ENCODE results near the gene KIAA1671.

Gene KIAA1671

GRCh38 chr22:24952837-24953383 lies 394 bp downstream of the KIAA1671 start:
- DNase-seq (ENCODE audit: low read depth in 3 of 3) = no peak

DNA sequence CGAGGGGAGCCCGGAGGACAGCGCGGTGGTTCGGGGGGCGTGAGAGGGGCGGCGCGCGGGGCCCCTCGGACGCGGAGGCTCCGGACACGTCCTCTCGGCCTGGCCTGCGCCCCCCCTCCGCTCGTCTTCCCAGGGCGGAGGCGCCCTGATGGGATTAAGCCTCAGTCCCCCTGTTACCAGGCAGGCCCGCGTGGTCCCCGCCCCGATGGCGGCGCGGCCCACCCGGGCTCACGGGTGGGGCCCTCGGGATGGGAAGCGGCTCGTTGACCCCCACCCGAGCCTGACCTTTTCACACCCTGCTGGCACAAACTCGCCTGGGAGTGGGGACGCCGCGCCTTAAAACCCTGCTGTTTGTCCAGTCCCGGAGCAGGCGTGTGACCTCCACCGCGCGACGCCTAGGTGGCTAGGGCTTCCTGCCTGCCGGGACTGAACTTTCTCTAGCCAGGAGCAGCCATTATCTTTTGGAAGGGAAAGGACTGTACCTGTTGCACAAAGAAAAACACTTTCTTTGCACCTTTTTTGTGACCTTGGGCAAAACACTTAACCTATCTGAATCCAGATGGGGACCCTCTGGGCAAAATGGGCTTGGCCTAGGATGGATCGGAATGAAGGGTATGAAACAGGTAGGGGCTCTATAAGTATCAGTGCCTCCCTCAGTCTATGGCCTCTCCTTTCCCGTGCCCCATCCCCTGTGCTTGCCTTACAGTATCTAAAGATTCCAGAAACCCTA lies 1.0 kb downstream of the KIAA1671 start:
- DNase-seq (ENCODE audit: low read depth in 3 of 3) = no peak

- DNase-seq (ENCODE audit: low read depth in 3 of 3) = no peak
Measured at GRCh38 chr22:24954114-24954463, 1.6 kb downstream of the KIAA1671 start.

DNA sequence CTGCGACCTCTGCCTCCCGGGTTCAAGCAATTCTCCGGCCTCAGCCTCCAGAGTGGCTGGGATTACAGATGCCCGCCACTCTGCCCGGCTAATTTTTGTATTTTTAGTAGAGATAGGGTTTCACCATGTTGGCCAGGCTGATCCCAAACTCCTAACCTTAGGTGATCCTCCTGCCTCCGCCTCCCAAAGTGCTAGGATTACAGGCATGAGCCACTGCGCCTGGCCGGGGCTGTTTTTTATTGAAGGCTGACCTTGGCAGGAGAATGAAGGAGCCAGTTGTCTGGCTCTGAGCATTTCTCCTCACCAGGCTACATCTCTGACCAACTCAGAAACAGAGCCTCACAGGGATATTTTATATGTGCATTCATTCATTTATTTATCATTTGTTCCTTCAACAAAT lies 2.3 kb downstream of the KIAA1671 start:
- DNase-seq (ENCODE audit: low read depth in 3 of 3) = no peak

DNA sequence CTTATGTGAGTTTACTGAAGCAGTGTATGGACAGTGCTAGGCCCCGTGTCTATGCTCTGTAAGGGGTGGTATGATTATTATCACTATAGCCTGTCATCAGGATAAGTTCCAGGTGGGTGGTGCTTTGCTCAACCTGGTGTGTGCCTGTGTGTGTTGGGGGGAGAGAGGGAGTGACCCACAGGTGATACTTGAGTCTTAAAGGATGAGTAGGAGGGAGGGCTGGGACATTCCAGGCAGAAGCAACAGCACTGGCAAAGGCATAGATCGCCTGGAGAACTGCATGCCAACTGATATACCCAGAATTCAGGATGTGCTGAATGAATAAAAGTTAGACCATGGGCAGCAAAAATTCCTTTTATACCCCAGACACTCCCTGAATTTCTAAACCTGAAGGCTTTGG lies 4.5 kb downstream of the KIAA1671 start:
- DNase-seq (ENCODE audit: low read depth in 3 of 3) = no peak

DNA sequence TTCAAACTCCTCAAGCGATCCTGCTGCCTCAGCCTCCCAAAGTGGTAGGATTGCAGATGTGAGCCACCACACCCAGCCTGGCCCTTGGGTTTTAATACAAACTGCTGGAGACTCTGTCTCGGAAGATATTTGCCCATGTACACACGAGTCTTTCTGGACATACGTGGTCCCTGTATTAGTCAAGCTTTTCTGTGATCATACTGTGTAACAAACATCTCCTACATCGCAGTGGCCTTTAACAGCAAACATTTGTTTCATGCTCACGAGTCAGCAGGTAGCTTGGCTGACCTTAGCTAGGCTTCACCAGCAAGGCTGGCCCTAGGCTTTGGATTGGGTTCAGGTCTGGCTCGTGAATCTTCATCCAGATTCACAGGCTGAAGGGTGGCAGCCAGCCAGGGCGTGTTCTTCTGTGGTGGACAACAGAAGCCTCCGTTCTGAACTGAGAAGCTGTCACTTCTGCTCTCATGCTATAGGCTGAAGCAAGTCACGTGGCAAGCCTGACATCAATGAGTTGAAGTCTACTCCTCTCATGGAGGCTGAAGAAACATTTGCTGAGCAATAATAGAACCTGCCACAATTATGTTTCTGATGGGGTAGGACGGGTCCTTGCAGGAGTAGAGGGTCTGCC lies 8.8 kb downstream of the KIAA1671 start:
- DNase-seq (ENCODE audit: low read depth in 3 of 3) = no peak

GRCh38 chr22:24962094-24962493 lies 9.6 kb downstream of the KIAA1671 start:
- no peak for DNase-seq (ENCODE audit: low read depth in 3 of 3)

GRCh38 chr22:24962835-24963234 lies 10.3 kb downstream of the KIAA1671 start:
- DNase-seq (ENCODE audit: low read depth in 3 of 3) = no peak

DNA sequence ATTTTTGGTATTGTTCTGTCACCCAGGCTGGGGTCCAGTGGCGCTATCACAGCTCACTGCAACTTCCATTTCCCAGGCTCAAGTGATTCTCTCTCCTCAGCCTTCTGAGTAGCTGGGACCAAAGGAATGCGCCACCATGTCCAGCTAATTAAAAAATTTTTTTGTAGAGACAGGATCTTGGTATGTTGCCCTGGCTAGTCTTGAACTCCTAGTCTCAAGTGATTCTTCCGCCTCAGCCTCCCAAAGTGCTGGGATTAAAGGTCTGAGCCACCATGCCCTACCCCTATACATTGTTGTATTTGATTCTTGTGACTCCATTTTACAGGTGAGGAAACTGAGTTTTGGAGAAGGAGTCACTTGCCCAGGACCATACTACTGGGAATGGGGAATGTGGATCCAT lies 11.9 kb downstream of the KIAA1671 start:
- no peak for DNase-seq (ENCODE audit: low read depth in 3 of 3)

DNA sequence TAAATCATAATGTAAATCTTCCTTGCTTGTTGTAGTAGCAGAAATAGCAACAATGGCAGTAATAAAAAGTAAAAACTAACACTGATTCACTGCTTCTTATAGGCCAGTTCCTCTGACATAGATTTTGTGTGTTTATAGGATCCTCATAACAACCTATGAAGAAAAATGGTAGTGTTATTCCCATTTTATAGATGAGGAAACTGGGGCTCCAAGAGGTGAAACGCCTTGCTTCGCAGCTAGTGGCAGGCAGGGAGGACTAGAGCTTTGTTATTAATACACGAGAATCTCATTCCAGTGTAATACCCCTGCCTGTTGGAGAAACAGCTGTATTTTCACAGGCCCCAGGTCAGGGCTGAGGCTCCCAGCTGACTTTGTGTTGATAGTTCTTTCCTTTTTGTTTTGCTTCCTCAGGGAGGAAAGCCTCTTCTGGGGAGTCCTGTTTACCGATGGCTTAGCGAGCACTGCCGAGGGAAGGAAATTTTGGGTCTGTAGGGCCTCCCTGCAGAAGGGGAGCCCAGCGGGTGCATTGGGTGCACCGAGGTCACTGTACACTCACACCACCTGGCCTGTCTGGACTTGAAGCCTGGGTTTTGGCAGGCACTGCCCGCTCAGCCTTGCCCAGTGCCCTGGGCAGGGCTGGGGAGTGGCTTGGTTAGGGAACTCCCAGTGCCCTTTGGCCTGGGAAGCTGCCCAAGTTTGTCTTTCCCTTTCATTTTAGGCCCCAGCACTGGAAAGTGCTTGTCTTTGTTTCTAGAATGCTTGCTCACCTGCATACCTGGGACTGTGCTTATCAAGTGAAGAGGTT lies 13.5 kb downstream of the KIAA1671 start:
- no peak for DNase-seq (ENCODE audit: low read depth in 3 of 3)

- DNase-seq (ENCODE audit: low read depth in 3 of 3) = no peak
Measured at GRCh38 chr22:24968066-24968561, 15.6 kb downstream of the KIAA1671 start.

DNA sequence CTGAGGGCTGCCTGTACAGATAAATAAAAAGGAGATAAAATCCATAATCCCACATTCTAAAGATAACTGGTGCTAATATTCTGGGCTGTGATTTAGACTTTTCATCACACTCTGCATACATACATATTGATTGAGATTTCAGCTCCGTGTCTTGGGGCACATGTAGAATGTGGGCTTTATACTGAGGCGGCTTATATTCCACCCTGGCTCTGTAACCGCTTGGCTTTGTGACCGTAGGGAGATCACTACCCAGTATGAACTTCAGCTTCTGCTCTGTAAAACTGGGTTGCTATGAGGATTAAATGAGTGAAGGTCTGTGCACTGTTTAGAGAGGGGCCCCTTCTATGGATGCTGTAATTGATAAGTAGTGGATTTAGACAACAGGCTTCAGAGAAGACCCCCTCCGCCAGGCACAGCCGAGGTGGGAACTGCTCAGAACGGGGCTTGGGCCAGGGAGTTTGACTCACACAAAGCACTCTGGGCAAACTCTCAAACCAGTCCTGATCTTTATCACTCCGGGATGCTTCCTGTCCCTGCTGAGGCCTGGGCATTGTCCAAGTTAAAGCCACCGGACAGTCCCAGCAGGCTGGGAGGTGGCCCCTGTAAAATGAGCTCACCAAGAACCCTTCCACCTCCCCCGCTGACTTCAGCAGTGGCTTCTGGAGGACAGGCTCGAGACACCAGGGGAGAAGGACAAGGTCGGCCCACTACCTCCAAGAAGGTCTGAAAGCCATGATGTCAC lies 17.2 kb downstream of the KIAA1671 start:
- no peak for DNase-seq (ENCODE audit: low read depth in 3 of 3)

DNA sequence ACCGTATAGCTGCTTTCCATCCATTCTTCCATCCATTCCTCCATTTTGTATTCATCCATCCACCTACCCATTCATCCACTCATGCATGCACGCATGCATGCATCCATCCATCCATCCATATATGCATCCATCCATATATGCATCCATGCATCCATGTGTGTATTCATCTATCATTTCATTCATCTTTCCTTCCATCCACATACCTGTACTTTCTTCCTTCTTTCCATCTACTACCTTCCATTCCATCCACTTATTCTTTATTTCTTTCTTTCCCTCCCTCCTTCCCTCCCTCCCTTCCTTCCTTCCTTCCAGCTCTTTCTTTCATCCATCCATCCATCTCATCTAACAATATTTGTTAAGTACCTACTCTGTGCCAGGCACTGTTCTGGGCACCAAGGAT lies 19.9 kb downstream of the KIAA1671 start:
- DNase-seq (ENCODE audit: low read depth in 3 of 3) = no peak

GRCh38 chr22:24973872-24974271 lies 21.4 kb downstream of the KIAA1671 start:
- no peak for DNase-seq (ENCODE audit: low read depth in 3 of 3)

- no peak for DNase-seq (ENCODE audit: low read depth in 3 of 3)
Measured at GRCh38 chr22:24975125-24975640, 22.7 kb downstream of the KIAA1671 start.

DNA sequence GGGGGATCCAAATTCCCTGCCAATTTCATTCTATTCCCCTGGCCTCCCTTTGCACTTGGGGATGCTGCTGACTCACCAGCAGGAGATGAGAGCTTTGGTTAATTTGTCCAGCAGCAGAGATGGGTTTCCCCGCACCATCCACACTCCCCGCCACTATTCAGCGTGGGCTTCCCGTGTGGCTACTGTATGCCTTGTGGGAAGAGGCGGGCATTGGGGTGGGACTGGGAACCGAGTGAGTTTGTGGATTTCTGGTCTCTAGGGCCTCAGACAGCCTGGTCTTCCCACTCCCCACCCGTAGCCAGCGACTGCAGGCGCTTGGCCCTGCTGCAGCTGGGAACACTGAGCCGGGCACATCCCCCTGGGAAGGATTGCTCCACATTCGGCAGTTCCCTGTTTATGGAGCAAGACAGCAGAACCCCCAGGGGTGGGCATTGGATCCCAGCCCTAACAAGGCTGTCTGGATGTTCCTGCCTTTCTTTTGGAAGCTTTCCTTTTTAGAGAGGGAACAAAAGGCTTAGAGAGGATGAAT lies 23.4 kb downstream of the KIAA1671 start:
- no peak for DNase-seq (ENCODE audit: low read depth in 3 of 3)

DNA sequence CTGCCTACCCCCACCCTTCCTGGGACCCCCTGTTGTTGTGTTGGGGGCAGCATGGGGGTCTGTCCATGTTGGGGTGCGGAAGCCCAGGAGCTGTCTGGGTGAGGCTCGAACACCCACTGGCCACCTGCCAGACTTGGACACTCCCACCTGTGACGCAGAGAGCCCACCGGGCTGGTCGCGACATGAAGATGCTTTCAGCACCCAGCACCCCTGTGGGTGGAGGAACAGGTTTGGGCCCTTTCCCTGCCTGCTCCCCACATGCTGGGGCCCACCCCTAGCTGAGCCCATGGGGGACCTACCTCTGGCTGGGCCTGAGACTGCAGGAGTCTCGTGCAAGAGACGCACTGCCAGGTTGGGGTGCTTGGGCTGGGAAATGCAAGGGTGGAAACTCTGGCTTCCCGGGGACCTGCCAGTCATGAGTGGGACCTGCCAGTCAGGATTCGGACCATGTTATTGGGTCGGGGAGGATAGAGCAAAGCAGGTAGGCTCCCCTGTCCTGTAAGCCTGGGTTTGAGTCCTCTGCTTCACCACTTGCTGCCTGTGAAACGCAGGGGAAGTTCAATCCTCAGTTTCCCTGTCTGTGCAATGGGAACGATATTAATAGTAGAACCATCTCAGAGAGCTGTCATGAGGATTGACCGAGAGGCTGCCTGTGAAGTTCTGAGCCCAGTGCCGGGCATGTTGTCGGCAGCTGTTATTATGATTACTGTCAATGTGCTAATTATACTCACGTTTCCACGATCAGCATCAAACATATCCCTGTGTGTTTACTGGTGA lies 24.1 kb downstream of the KIAA1671 start:
- no peak for DNase-seq (ENCODE audit: low read depth in 3 of 3)

GRCh38 chr22:24977370-24978221 lies 25.1 kb downstream of the KIAA1671 start:
- DNase-seq (ENCODE audit: low read depth in 3 of 3) = no peak

- DNase-seq (ENCODE audit: low read depth in 3 of 3) = no peak
Measured at GRCh38 chr22:24978308-24978707, 25.8 kb downstream of the KIAA1671 start.
